ENCODE measurements around the gene KYAT1. TPM values are rescaled to one million over a fixed set of nuclear protein-coding genes. Genes with fewer than 3 reads are reported as not detected.
"Not testable (repeated sequence)": the region's sequence is repeated elsewhere in the genome, so short reads cannot be mapped to it uniquely, and the experiment has no call there.

Gene KYAT1
- polyA plus RNA-seq, 4 donors = 4.1 to 7.5 (median 5.2) TPM

DNA sequence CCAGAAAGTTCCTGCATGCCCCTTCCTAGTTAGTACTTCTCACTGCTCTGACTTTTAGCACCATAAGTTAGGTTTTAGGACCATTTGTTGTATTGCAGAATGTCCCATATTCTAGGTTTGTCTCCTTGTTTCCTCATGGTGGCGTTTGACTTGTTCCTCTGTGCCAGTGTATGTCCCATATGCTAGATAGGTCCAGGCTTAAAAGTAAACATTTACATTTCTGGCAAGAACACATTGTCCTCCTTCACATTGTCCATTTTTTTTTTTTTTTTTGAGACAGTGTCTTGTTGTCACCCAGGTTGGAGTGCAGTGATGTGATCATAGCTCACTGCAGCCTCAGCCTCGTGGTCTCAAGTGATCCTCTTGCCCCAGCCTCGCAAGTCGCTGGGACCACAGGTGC, 79.3 kb downstream of the KYAT1 start:
- DNase-seq (no peak), FAIRE-seq (no peak)
- no peak overlapping the region for H3K4me3 ChIP-seq (ENCODE audit: low read depth in 1 of 3, low read length in 3 of 3)
- H3K27me3 ChIP-seq (ENCODE audit: control insufficient read depth in 3 of 3, insufficient read depth in 3 of 3, low read length in 3 of 3) = no peaks in the 10 kb centered on the region
- H3K9me3 ChIP-seq (ENCODE audit: control insufficient read depth in 2 of 2, insufficient read depth in 1 of 2, low read depth in 1 of 2, low read length in 1 of 2) = no peaks in the 10 kb centered on the region
- H3K36me3 ChIP-seq (ENCODE audit: control insufficient read depth in 3 of 3, insufficient read depth in 2 of 3, low read depth in 1 of 3, low read length in 3 of 3) = peaks cover 14 to 81% (median 26%) of the 10 kb centered on the region in 3 donors
- no peak overlapping the region for H3K27ac ChIP-seq (ENCODE audit: low read depth in 1 of 3, low read length in 2 of 3)
- WGBS, 3 donors = 93 to 94% (median 94%) methylated on average over 4 of the region's 4 CpGs
- H3K4me1 ChIP-seq (ENCODE audit: control insufficient read depth in 3 of 3, insufficient read depth in 2 of 3, low read depth in 1 of 3, low read length in 2 of 3) = no peaks in the 10 kb centered on the region

DNA sequence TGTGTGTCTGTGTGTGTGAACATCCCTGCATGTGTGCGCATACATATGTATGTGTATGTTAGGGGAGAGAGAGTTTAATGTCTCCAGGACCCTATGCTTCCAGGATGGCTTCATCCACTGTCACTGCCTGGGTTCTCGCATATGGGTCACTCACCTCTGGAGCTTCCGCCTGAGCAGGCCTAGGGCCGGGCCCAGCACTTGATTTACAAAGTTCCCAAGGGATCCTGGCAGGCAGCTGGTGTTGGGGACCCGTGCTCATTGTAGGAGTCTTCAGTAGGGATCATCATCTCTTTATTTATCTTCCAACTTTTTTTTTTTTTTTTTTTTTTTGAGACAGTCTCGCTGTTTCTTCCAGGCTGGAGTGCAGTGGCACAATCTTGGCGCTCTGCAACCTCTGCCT, 81.7 kb downstream of the KYAT1 start:
- DNase-seq (no peak), FAIRE-seq (no peak)
- no peak overlapping the region for H3K4me3 ChIP-seq (ENCODE audit: low read depth in 1 of 3, low read length in 3 of 3)
- H3K27ac ChIP-seq (ENCODE audit: low read depth in 1 of 3, low read length in 2 of 3) = no peak overlapping the region
- H3K27me3 ChIP-seq (ENCODE audit: control insufficient read depth in 3 of 3, insufficient read depth in 3 of 3, low read length in 3 of 3) = no peaks in the 10 kb centered on the region
- H3K36me3 ChIP-seq (ENCODE audit: control insufficient read depth in 3 of 3, insufficient read depth in 2 of 3, low read depth in 1 of 3, low read length in 3 of 3) = peaks cover 7 to 77% (median 21%) of the 10 kb centered on the region in 3 donors
- H3K9me3 ChIP-seq (ENCODE audit: control insufficient read depth in 2 of 2, insufficient read depth in 1 of 2, low read depth in 1 of 2, low read length in 1 of 2) = no peaks in the 10 kb centered on the region
- no peaks in the 10 kb centered on the region for H3K4me1 ChIP-seq (ENCODE audit: control insufficient read depth in 3 of 3, insufficient read depth in 2 of 3, low read depth in 1 of 3, low read length in 2 of 3)
- WGBS, 3 donors = 95 to 99% (median 98%) methylated on average over 7 of the region's 7 CpGs

DNA sequence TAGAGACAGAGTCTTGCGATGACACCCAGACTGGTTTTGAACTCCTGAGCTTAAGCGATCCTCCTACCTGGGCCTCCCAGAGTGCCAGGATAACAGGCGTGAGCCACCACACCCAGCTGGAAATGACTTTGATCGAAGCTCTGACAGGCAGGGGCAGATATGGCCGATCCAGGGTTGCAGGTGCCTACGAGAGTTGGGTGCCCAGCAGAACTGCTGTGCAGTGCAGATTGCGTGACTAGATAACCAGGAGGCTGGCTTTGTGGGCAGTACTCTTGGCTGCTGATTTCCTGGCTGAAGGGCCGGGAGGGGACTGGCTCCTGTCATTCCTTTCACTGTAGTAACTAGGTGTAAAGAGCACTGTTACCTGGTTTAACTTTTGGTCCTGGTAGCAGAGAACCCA, 82.9 kb downstream of the KYAT1 start:
- Histone ChIP-seq H3K36me3 (ENCODE audit: control insufficient read depth in 3 of 3, insufficient read depth in 2 of 3, low read depth in 1 of 3, low read length in 3 of 3) (peaks cover 9 to 78% (median 17%) of the 10 kb centered on the region in 3 donors), H3K27me3 (ENCODE audit: control insufficient read depth in 3 of 3, insufficient read depth in 3 of 3, low read length in 3 of 3) (no peaks in the 10 kb centered on the region), H3K27ac (ENCODE audit: low read depth in 1 of 3, low read length in 2 of 3) (no peak overlapping the region), H3K9me3 (ENCODE audit: control insufficient read depth in 2 of 2, insufficient read depth in 1 of 2, low read depth in 1 of 2, low read length in 1 of 2) (no peaks in the 10 kb centered on the region), H3K4me1 (ENCODE audit: control insufficient read depth in 3 of 3, insufficient read depth in 2 of 3, low read depth in 1 of 3, low read length in 2 of 3) (peaks cover 0 to 3% (median 0%) of the 10 kb centered on the region in 3 donors), H3K4me3 (ENCODE audit: low read depth in 1 of 3, low read length in 3 of 3) (no peak overlapping the region)
- 68 to 88% (median 71%) methylated on average over 8 of the region's 8 CpGs for WGBS, 3 donors
- FAIRE-seq (no peak), DNase-seq (peak in 1 of 2 donors; percentile 53)

DNA sequence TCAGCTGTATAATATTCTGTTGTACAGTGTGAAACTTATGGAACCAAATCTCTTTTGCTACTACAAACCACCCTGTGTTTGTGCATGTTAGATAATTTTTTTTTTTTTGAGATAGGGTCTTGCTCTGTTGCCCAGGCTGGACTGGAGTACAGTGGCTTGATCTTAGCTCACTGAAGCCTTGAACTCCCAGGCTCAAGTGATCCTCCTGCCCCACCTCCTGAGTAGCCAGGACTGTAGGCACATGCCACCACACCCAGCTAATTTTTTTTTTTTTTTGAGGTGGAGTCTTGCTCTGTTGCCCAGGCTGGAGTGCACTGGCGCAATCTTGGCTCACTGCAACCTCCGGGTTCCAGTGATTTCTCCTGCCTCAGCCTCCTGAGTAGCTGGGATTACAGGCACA, 86.8 kb downstream of the KYAT1 start:
- not testable (repeated sequence) for H3K4me1 ChIP-seq (ENCODE audit: control insufficient read depth in 3 of 3, insufficient read depth in 2 of 3, low read depth in 1 of 3, low read length in 2 of 3); FAIRE-seq; H3K9me3 ChIP-seq (ENCODE audit: control insufficient read depth in 2 of 2, insufficient read depth in 1 of 2, low read depth in 1 of 2, low read length in 1 of 2); H3K27ac ChIP-seq (ENCODE audit: low read depth in 1 of 3, low read length in 2 of 3); H3K27me3 ChIP-seq (ENCODE audit: control insufficient read depth in 3 of 3, insufficient read depth in 3 of 3, low read length in 3 of 3); H3K4me3 ChIP-seq (ENCODE audit: low read depth in 1 of 3, low read length in 3 of 3)
- WGBS, 3 donors = 35 to 48% (median 36%) methylated on average over 2 of the region's 2 CpGs
- peaks cover 7 to 90% (median 30%) of the 10 kb centered on the region in 3 donors for H3K36me3 ChIP-seq (ENCODE audit: control insufficient read depth in 3 of 3, insufficient read depth in 2 of 3, low read depth in 1 of 3, low read length in 3 of 3)
- peak in 1 of 2 donors; percentile 52 for DNase-seq

DNA sequence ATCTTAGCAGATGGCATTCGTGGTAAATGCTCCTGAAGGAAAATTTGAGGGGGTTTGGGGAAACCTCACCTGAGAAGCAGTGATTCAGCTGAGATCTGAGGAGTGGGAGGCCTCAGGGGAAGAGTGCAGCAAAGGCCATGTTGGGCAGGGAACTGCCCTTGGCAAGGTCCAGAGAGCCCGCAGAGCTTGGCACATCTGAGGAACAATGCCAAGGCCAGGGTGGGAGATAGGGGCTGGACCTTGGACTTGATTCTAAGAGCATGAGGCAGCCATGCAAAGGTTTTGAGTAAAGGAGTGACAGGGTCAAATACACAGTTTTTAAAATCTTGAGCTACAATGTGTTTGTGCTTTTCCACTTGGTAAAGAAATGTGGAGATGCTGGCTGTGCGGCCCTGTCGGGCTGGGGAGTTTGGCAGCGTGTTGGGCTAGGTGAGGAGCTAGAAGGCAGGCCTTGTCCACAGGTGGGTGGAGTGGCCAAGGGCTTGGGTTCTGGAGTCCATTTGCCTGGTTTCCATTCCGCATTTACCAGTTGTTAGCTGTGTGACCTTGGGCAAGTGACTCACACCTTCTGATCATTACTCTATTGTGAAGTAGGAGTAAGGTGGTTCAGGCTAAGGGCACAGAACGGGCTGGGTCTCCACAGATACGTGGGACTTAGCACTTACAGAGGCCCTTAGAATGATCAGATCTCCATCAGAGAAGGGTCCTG, 88.6 kb downstream of the KYAT1 start:
- peak in 1 of 2 donors; percentile 63 for DNase-seq
- no peaks in the 10 kb centered on the region for H3K27me3 ChIP-seq (ENCODE audit: control insufficient read depth in 3 of 3, insufficient read depth in 3 of 3, low read length in 3 of 3)
- H3K4me1 ChIP-seq (ENCODE audit: control insufficient read depth in 3 of 3, insufficient read depth in 2 of 3, low read depth in 1 of 3, low read length in 2 of 3) = peaks cover 0 to 8% (median 4%) of the 10 kb centered on the region in 3 donors
- no peak overlapping the region for H3K4me3 ChIP-seq (ENCODE audit: low read depth in 1 of 3, low read length in 3 of 3)
- peak overlapping the region in 1 of 3 donors; percentile 72 for H3K27ac ChIP-seq (ENCODE audit: low read depth in 1 of 3, low read length in 2 of 3)
- H3K36me3 ChIP-seq (ENCODE audit: control insufficient read depth in 3 of 3, insufficient read depth in 2 of 3, low read depth in 1 of 3, low read length in 3 of 3) = peaks cover 3 to 80% (median 23%) of the 10 kb centered on the region in 3 donors
- no peaks in the 10 kb centered on the region for H3K9me3 ChIP-seq (ENCODE audit: control insufficient read depth in 2 of 2, insufficient read depth in 1 of 2, low read depth in 1 of 2, low read length in 1 of 2)
- FAIRE-seq = no peak
- 63 to 83% (median 64%) methylated on average over 8 of the region's 8 CpGs for WGBS, 3 donors

DNA sequence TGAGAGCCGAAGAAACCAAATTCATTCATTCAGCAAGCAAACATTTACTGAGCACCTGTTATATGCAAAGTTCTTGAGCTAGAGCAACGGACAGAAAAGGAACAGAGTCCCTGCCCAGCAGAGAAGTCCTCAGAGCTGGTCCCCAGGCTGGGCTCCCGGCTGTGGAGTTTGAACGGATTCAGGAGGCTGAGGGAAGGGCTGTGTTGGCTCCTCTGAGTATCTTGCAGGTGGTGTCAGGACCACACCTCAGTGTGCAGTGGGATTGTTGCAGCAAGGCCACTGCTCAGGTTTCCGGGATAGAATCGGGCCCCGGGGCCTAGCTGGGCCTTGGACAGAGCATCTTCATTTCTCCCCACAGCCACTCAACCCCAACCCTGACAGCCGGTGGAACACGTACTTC, 89.6 kb downstream of the KYAT1 start:
- no peak overlapping the region for H3K27ac ChIP-seq (ENCODE audit: low read depth in 1 of 3, low read length in 2 of 3)
- H3K36me3 ChIP-seq (ENCODE audit: control insufficient read depth in 3 of 3, insufficient read depth in 2 of 3, low read depth in 1 of 3, low read length in 3 of 3) = peaks cover 3 to 71% (median 20%) of the 10 kb centered on the region in 3 donors
- no peak overlapping the region for H3K4me3 ChIP-seq (ENCODE audit: low read depth in 1 of 3, low read length in 3 of 3)
- H3K27me3 ChIP-seq (ENCODE audit: control insufficient read depth in 3 of 3, insufficient read depth in 3 of 3, low read length in 3 of 3) = no peaks in the 10 kb centered on the region
- H3K9me3 ChIP-seq (ENCODE audit: control insufficient read depth in 2 of 2, insufficient read depth in 1 of 2, low read depth in 1 of 2, low read length in 1 of 2) = no peaks in the 10 kb centered on the region
- no peak for DNase-seq
- WGBS, 3 donors = 95 to 98% (median 95%) methylated on average over 9 of the region's 9 CpGs
- FAIRE-seq = no peak
- H3K4me1 ChIP-seq (ENCODE audit: control insufficient read depth in 3 of 3, insufficient read depth in 2 of 3, low read depth in 1 of 3, low read length in 2 of 3) = peaks cover 0 to 13% (median 4%) of the 10 kb centered on the region in 3 donors

DNA sequence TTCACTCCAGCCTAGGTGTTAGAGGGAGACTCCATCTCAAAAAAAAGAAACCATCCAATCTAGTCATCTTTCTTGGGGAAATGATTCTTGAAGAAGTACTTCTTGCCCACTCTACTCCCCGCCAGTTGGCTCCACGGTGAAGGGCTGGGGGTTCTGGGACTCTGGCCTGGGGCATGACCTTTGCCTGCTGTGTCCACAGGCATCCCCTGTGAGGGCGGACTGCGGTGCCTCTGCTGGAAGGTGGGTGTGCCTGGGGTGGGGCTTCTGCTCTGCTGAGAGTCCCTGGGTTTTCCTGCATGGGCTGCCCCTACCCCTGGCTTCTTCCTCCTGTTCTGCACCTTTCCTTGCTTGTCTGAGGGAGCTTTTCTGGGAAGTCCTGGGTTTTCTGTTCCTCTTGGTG, 91.2 kb downstream of the KYAT1 start:
- FAIRE-seq (no peak), DNase-seq (no peak)
- H3K4me3 ChIP-seq (ENCODE audit: low read depth in 1 of 3, low read length in 3 of 3) = no peak overlapping the region
- 80 to 85% (median 82%) methylated on average over 4 of the region's 4 CpGs for WGBS, 3 donors
- H3K27me3 ChIP-seq (ENCODE audit: control insufficient read depth in 3 of 3, insufficient read depth in 3 of 3, low read length in 3 of 3) = no peaks in the 10 kb centered on the region
- no peak overlapping the region for H3K27ac ChIP-seq (ENCODE audit: low read depth in 1 of 3, low read length in 2 of 3)
- H3K36me3 ChIP-seq (ENCODE audit: control insufficient read depth in 3 of 3, insufficient read depth in 2 of 3, low read depth in 1 of 3, low read length in 3 of 3) = peaks cover 3 to 60% (median 19%) of the 10 kb centered on the region in 3 donors
- peaks cover 0 to 18% (median 4%) of the 10 kb centered on the region in 3 donors for H3K4me1 ChIP-seq (ENCODE audit: control insufficient read depth in 3 of 3, insufficient read depth in 2 of 3, low read depth in 1 of 3, low read length in 2 of 3)
- H3K9me3 ChIP-seq (ENCODE audit: control insufficient read depth in 2 of 2, insufficient read depth in 1 of 2, low read depth in 1 of 2, low read length in 1 of 2) = no peaks in the 10 kb centered on the region

DNA sequence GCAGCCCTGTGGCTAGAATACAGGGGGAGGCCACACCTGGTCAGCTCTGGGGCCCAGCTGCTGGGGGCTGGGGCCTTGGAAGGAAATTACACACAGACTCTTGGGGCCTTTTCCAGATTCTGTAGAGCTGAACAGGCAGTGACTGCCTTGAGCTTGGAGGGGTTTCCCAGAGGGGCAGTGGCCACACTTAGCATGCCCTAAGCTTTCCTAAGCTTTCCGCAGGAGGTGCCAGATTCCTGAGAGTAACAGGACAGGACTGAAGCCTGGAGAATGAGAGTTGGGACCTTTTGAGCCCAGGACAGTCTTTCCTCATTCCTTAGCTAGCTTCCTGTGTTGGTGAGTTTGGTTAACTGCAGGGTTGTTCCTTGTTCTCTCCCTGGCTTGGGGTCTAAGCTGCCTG, 93.3 kb downstream of the KYAT1 start:
- Histone ChIP-seq H3K4me1 (ENCODE audit: control insufficient read depth in 3 of 3, insufficient read depth in 2 of 3, low read depth in 1 of 3, low read length in 2 of 3) (peaks cover 0 to 18% (median 2%) of the 10 kb centered on the region in 3 donors), H3K27me3 (ENCODE audit: control insufficient read depth in 3 of 3, insufficient read depth in 3 of 3, low read length in 3 of 3) (no peaks in the 10 kb centered on the region), H3K36me3 (ENCODE audit: control insufficient read depth in 3 of 3, insufficient read depth in 2 of 3, low read depth in 1 of 3, low read length in 3 of 3) (peaks cover 0 to 44% (median 19%) of the 10 kb centered on the region in 3 donors), H3K4me3 (ENCODE audit: low read depth in 1 of 3, low read length in 3 of 3) (peak overlapping the region in 2 of 3 donors; percentile 77 to 99), H3K9me3 (ENCODE audit: control insufficient read depth in 2 of 2, insufficient read depth in 1 of 2, low read depth in 1 of 2, low read length in 1 of 2) (no peaks in the 10 kb centered on the region), H3K27ac (ENCODE audit: low read depth in 1 of 3, low read length in 2 of 3) (peak overlapping the region in 1 of 3 donors; percentile 25)
- no peak for FAIRE-seq
- DNase-seq = no peak
- WGBS, 3 donors = 93 to 100% (median 96%) methylated on average over 1 of the region's 1 CpG
